ENCODE results near the gene GNAT3.

Gene GNAT3

GRCh38 chr7:80511964-80512363 lies at the start of gene GNAT3:
GNAT3 (minus strand) TSS chr7:80512064; CDS start chr7:80511926, 138 bp downstream.
- DNase-seq = no peak

GRCh38 chr7:80558116-80558515 lies 46.3 kb upstream of the GNAT3 start:
- DNase-seq = no peak

- peak; percentile 6 for DNase-seq
Measured at GRCh38 chr7:80552031-80552694, 40.3 kb upstream of the GNAT3 start.

GRCh38 chr7:80550005-80550404 lies 38.1 kb upstream of the GNAT3 start:
- DNase-seq = no peak

GRCh38 chr7:80548840-80549530 lies 37.1 kb upstream of the GNAT3 start:
- no peak for DNase-seq

GRCh38 chr7:80542398-80542797 lies 30.5 kb upstream of the GNAT3 start:
- DNase-seq = no peak

- DNase-seq = no peak
Measured at GRCh38 chr7:80540836-80541235, 29.0 kb upstream of the GNAT3 start.

- no peak for DNase-seq
Measured at GRCh38 chr7:80537091-80537490, 25.2 kb upstream of the GNAT3 start.

GRCh38 chr7:80536426-80536825 lies 24.6 kb upstream of the GNAT3 start:
- peak; percentile 37 for DNase-seq

GRCh38 chr7:80533287-80533686 lies 21.4 kb upstream of the GNAT3 start:
- no peak for DNase-seq

- no peak for DNase-seq
Measured at GRCh38 chr7:80532153-80532552, 20.3 kb upstream of the GNAT3 start.

GRCh38 chr7:80530136-80530535 lies 18.3 kb upstream of the GNAT3 start:
- no peak for DNase-seq

- no peak for DNase-seq
Measured at GRCh38 chr7:80529362-80529761, 17.5 kb upstream of the GNAT3 start.

- DNase-seq = no peak
Measured at GRCh38 chr7:80528689-80529088, 16.8 kb upstream of the GNAT3 start.

- no peak for DNase-seq
Measured at GRCh38 chr7:80526472-80526871, 14.6 kb upstream of the GNAT3 start.

- no peak for DNase-seq
Measured at GRCh38 chr7:80524693-80525092, 12.8 kb upstream of the GNAT3 start.

- no peak for DNase-seq
Measured at GRCh38 chr7:80521809-80522208, 9.9 kb upstream of the GNAT3 start.

- no peak for DNase-seq
Measured at GRCh38 chr7:80520199-80520598, 8.3 kb upstream of the GNAT3 start.

GRCh38 chr7:80517282-80517747 lies 5.5 kb upstream of the GNAT3 start:
- DNase-seq = peak; percentile 52

- DNase-seq = no peak
Measured at GRCh38 chr7:80515298-80515697, 3.4 kb upstream of the GNAT3 start.

- no peak for DNase-seq
Measured at GRCh38 chr7:80510021-80510420, 1.8 kb downstream of the GNAT3 start.

GRCh38 chr7:80508440-80508839 lies 3.4 kb downstream of the GNAT3 start:
- no peak for DNase-seq

GRCh38 chr7:80505900-80506500 lies 5.9 kb downstream of the GNAT3 start:
- DNase-seq = no peak

GRCh38 chr7:80500325-80500724 lies 11.5 kb downstream of the GNAT3 start:
- DNase-seq = no peak

All from suppressor macrophage treated with lipopolysaccharide for 4 hours (primary cell).